Mammary epithelial cell (primary cell): ENCODE data around the gene ASIC4.

ENCODE experiments used
- CTCF ChIP-seq, 2 donors: IDR thresholded peaks in 1 of 2; conservative IDR thresholded peaks in 1 of 2; 2 replicates each; pipeline ENCODE4 v1.5.1; 2011 to 2012; ENCODE audit warnings: inconsistent platforms in 2 of 2, low read length in 2 of 2, mild to moderate bottlenecking in 2 of 2, control low read depth in 1 of 2, low read depth in 1 of 2; ENCODE audit not compliant: insufficient read depth in 1 of 2; ENCODE audit errors: extremely low read depth in 1 of 2
- EZH2 ChIP-seq: IDR thresholded peaks from 2 replicates; pipeline ENCODE4 v1.6.1; 2012; ENCODE audit warnings: low read length, inconsistent platforms, borderline replicate concordance

DNA sequence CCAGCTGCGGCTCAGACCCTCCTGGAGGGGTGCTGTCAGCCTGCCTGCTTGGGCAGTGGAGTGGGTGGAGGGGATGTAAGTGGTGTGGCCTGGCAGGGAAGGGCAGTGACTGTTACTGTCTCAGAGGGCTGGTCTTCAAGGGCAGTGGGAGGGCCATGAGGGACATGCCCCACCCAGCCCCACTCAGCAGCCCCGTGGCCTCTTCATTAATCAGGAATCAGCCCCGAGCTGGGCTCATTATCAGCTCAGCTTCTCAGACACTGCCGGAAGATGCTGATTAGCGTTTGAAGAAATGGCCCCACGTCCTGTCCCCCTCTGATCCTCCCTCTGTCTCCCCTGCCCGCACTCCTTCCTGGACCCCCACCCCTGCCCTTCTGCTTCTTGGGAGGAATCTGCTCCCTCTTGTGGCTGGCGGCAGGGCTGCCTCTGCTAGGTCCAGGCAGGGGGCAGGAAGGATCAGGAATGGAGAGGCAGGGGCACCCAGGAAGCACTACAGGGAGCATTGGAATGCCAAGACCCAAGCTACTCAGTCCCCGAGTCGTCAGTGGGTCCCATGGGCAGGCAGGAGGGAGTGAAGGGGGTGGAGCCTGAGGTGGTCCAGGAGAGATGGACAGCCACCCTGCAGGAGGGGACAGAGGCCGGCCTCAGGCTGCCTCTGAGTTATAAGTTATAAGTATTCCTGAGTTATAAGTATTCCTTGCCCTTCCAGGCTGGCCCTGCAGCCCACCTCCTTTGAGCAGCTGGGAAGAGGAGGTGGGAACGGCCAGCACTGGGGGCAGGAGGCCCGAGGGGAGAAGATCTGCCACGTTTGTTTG lies 7.0 kb downstream of the ASIC4 start:
- peak; percentile 52 to 72 for TF ChIP-seq CTCF (conservative IDR thresholded peaks at IDR 0.05 in 1 of 2, IDR thresholded peaks at IDR 0.05 in 1 of 2; ENCODE audit: extremely low read depth in 1 of 2, insufficient read depth in 1 of 2, low read depth in 1 of 2, low read length in 2 of 2)
- TF ChIP-seq EZH2, result no peak
